Fibroblast of villous mesenchyme (primary cell): ENCODE results near the gene TNFRSF21. TPM values are rescaled to one million over a fixed set of nuclear protein-coding genes. Genes with fewer than 3 reads are reported as not detected.

ENCODE experiments used
- DNase-seq: peaks from one replicate; pipeline ENCODE4 v3.0.0-alpha.2; 2010; ENCODE audit warnings: low read depth
- H3K4me3 ChIP-seq: 2 replicates; pipeline ENCODE4 v1.5.1; 2011; ENCODE audit warnings: low read depth, mild to moderate bottlenecking, low read length
- CTCF ChIP-seq: IDR thresholded peaks from 2 replicates; pipeline ENCODE4 v1.5.1; 2012; ENCODE audit warnings: low read depth, mild to moderate bottlenecking, low read length; ENCODE audit not compliant: insufficient read depth
- total RNA-seq: library from RNA; depleted of rRNA; stranded (reverse); fragments of >200 nt; gene quantifications from 2 replicates; pipeline ENCODE4 v1.2.3, GENCODE V29; 2012

Gene TNFRSF21
- total RNA-seq, result 39.3 and 43.2 TPM in 2 replicates

GRCh38 chr6:47309291-47310130, at the start of gene TNFRSF21:
Gene TNFRSF21, minus strand, starts transcription at chr6:47309905. Its CDS starts 394 bp downstream, at chr6:47309511.
- peak; percentile 96 for TF ChIP-seq CTCF
- peak; percentile 91 for DNase-seq
- peak within 1 kb of the TSS; percentile 75 for H3K4me3 ChIP-seq

- no peak for TF ChIP-seq CTCF
Observed at GRCh38 chr6:47358440-47359225, 48.9 kb upstream of the TNFRSF21 start.

GRCh38 chr6:47357827-47358226, 48.1 kb upstream of the TNFRSF21 start:
- H3K4me3 ChIP-seq, result no peak overlapping the region
- TF ChIP-seq CTCF, result no peak
- no peak for DNase-seq

More at GRCh38 chr6:47358440-47359225, 48.9 kb upstream of the TNFRSF21 start:
- DNase-seq, result no peak
- no peak overlapping the region for H3K4me3 ChIP-seq

- DNase-seq, result no peak
- no peak overlapping the region for H3K4me3 ChIP-seq
- TF ChIP-seq CTCF, result no peak
Observed at GRCh38 chr6:47355496-47355895, 45.8 kb upstream of the TNFRSF21 start.

GRCh38 chr6:47353871-47354270, 44.2 kb upstream of the TNFRSF21 start:
- no peak for TF ChIP-seq CTCF
- H3K4me3 ChIP-seq, result no peak overlapping the region
- no peak for DNase-seq

- TF ChIP-seq CTCF, result no peak
- H3K4me3 ChIP-seq, result no peak overlapping the region
- DNase-seq, result no peak
Observed at GRCh38 chr6:47352966-47353365, 43.3 kb upstream of the TNFRSF21 start.
